AG04449 (cell line): Measurements from ENCODE around the gene AVL9.

Source experiments
- CTCF ChIA-PET: fragments of 350-600 bp; formaldehyde crosslinking; extraction: SDS; loops from one replicate; lab custom pipeline; 2021; ENCODE audit warnings: antibody characterized with exemption; lab: Yijun Ruan, JAX
- POLR2A ChIA-PET: fragments of 400-600, 350-600 bp; formaldehyde crosslinking; extraction: SDS; loops from one replicate; lab custom pipeline; 2020; ENCODE audit warnings: antibody characterized with exemption, inconsistent platforms; lab: Yijun Ruan, JAX
- DNase-seq: peaks from one replicate; pipeline ENCODE4 v3.0.0-alpha.2; 2010; ENCODE audit warnings: low read depth, low spot score
- H3K4me3 ChIP-seq: 2 replicates; pipeline ENCODE4 v1.5.1; 2011; ENCODE audit warnings: low read depth, mild to moderate bottlenecking, control low read depth, low read length
- CTCF ChIP-seq: IDR thresholded peaks from one replicate; pipeline ENCODE4 v1.5.1; 2011; ENCODE audit warnings: mild to moderate bottlenecking, moderate library complexity, low read length, control low read depth, inconsistent platforms; ENCODE audit not compliant: insufficient read depth; ENCODE audit errors: missing control alignments

Gene AVL9

GRCh38 chr7:32502728-32503127 is 7.4 kb downstream of the AVL9 start:
- no peak for TF ChIP-seq CTCF
- ChIA-PET POLR2A (no interaction called here), CTCF (no interaction called here)
- no peak for DNase-seq
- no peak overlapping the region for H3K4me3 ChIP-seq

- DNase-seq = peak; percentile 84
- no peak for TF ChIP-seq CTCF
- peak overlapping the region; percentile 32 for H3K4me3 ChIP-seq
- ChIA-PET POLR2A (no interaction called here), CTCF (interaction anchor here (1.2 kb wide), 1 partner anchor 15 kb away, joined by 3 read pairs; no protein-coding TSS in a partner anchor)
Observed at GRCh38 chr7:32506266-32507054, 11.2 kb downstream of the AVL9 start.

GRCh38 chr7:32507414-32507813 is 12.1 kb downstream of the AVL9 start:
- no peak for TF ChIP-seq CTCF
- POLR2A ChIA-PET = no interaction called here
- no peak overlapping the region for H3K4me3 ChIP-seq
- DNase-seq = no peak
- CTCF ChIA-PET = no interaction called here

- TF ChIP-seq CTCF = no peak
Observed at GRCh38 chr7:32511791-32512190, 16.5 kb downstream of the AVL9 start.

GRCh38 chr7:32513210-32513609 is 17.9 kb downstream of the AVL9 start:
- H3K4me3 ChIP-seq = no peak overlapping the region
- ChIA-PET POLR2A (no interaction called here), CTCF (no interaction called here)
- no peak for DNase-seq
- TF ChIP-seq CTCF = no peak

More at GRCh38 chr7:32511791-32512190, 16.5 kb downstream of the AVL9 start:
- no peak overlapping the region for H3K4me3 ChIP-seq
- ChIA-PET CTCF (no interaction called here), POLR2A (no interaction called here)
- no peak for DNase-seq

- H3K4me3 ChIP-seq = no peak overlapping the region
- CTCF ChIA-PET = interaction anchor here (1.0 to 1.1 kb wide), 2 partner anchors 15 to 16 kb away, joined by 3 read pairs; no protein-coding TSS in a partner anchor
- POLR2A ChIA-PET = no interaction called here
- no peak for TF ChIP-seq CTCF
- DNase-seq = no peak
Observed at GRCh38 chr7:32515890-32516550, 20.7 kb downstream of the AVL9 start.
